Esophagus (tissue), 2 donors: ENCODE measurements around the gene CDYL. TPM values are rescaled to one million over a fixed set of nuclear protein-coding genes. Genes with fewer than 3 reads are reported as not detected.

Experiments used
- H3K27ac ChIP-seq, 2 donors: one replicate each; pipeline ENCODE4 v1.5.1; 2013; ENCODE audit warnings: low read depth in 2 of 2, mild to moderate bottlenecking in 2 of 2, inconsistent platforms in 1 of 2, low read length in 1 of 2, moderate library complexity in 1 of 2
- H3K27me3 ChIP-seq, 2 donors: one replicate each; pipeline ENCODE4 v1.6.1; 2013; ENCODE audit warnings: low read length in 2 of 2, control low read depth in 1 of 2, mild to moderate bottlenecking in 1 of 2; ENCODE audit not compliant: insufficient read depth in 2 of 2, control insufficient read depth in 1 of 2
- H3K36me3 ChIP-seq, 2 donors: one replicate each; pipeline ENCODE4 v1.6.1; 2013; ENCODE audit warnings: low read length in 1 of 2; ENCODE audit not compliant: control insufficient read depth in 2 of 2, insufficient read depth in 2 of 2
- H3K4me1 ChIP-seq, 2 donors: one replicate each; pipeline ENCODE4 v1.6.1; 2013; ENCODE audit warnings: low read length in 1 of 2; ENCODE audit not compliant: control insufficient read depth in 2 of 2, insufficient read depth in 2 of 2
- H3K4me3 ChIP-seq, 2 donors: one replicate each; pipeline ENCODE4 v1.5.1; 2013; ENCODE audit warnings: low read length in 2 of 2, mild to moderate bottlenecking in 2 of 2, low read depth in 1 of 2, moderate library complexity in 1 of 2
- H3K9me3 ChIP-seq, 2 donors: one replicate each; pipeline ENCODE4 v1.6.1; 2013; ENCODE audit warnings: mild to moderate bottlenecking in 2 of 2, low read depth in 1 of 2, low read length in 1 of 2, moderate library complexity in 1 of 2; ENCODE audit not compliant: control insufficient read depth in 2 of 2, insufficient read depth in 1 of 2
- WGBS, 2 donors: extraction: QIAGEN DNeasy Blood & Tissue Kit; methylation state at CpG; one replicate each; pipeline ENCODE4 v1.1.7; 2013; 5-methylcytosine and 5-hydroxymethylcytosine counted together
- polyA plus RNA-seq, 2 donors: library from polyadenylated mRNA; stranded (reverse); fragments of 200-250 nt; gene quantifications; one replicate each; pipeline ENCODE4 v1.2.3, GENCODE V29; 2013
- donor health status: healthy with polysubstance abuse.
- donor health status: Bipolar disorder and iron deficiency.

CDYL gene
- polyA plus RNA-seq, 2 donors, result 9.0 to 10.5 TPM

GRCh38 chr6:4780360-4780812 is 4.2 kb downstream of the CDYL start:
- Histone ChIP-seq H3K27me3 (no peaks in the 10 kb centered on the region), H3K4me1 (no peaks in the 10 kb centered on the region), H3K4me3 (no peak overlapping the region), H3K27ac (no peak overlapping the region), H3K9me3 (no peaks in the 10 kb centered on the region), H3K36me3 (no peaks in the 10 kb centered on the region)
- WGBS, 2 donors, result 36 to 40% methylated on average over 10 to 11 of the region's 11 CpGs

- Histone ChIP-seq H3K4me3 (no peak overlapping the region), H3K9me3 (no peaks in the 10 kb centered on the region), H3K27me3 (no peaks in the 10 kb centered on the region), H3K27ac (no peak overlapping the region), H3K4me1 (no peaks in the 10 kb centered on the region), H3K36me3 (no peaks in the 10 kb centered on the region)
- WGBS, 2 donors, result 69 to 72% methylated on average over 4 of the region's 4 CpGs
These were observed 5.2 kb downstream of the CDYL start for GRCh38 chr6:4781426-4781825.

DNA sequence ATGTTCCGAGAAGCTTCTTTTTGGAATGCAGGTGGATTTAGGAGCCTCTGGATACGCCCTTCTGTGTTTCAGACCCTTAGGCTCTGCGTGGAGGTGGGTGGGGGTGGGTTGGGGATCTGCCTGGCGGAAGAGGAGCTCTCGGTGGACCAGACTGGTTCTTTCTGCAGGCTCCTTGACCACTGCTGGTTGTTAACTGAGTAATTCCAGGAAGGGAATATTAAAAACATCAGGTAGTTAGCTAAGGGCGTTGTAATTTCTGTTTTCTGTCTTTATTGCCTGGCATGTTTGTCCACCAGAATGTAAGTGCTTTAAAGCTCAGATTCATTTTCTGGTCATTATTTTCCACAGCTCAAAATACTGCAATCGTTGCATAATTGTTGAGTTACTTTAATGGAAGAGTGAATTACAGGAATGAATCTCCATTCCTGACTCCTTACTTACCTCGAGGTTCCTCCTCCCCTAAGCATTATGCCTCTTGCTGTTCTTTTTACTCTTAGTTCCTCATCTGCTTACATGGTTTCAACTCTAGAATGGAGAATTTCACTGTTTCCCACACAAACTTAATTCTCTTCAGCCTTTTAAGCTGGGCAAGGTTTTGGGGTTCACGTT is 5.9 kb downstream of the CDYL start:
- H3K4me3 ChIP-seq, result no peak overlapping the region
- no peaks in the 10 kb centered on the region for H3K4me1 ChIP-seq
- no peak overlapping the region for H3K27ac ChIP-seq
- WGBS, 2 donors, result 87 to 88% methylated on average over 9 of the region's 9 CpGs
- no peaks in the 10 kb centered on the region for H3K9me3 ChIP-seq
- H3K36me3 ChIP-seq, result no peaks in the 10 kb centered on the region
- H3K27me3 ChIP-seq, result no peaks in the 10 kb centered on the region

DNA sequence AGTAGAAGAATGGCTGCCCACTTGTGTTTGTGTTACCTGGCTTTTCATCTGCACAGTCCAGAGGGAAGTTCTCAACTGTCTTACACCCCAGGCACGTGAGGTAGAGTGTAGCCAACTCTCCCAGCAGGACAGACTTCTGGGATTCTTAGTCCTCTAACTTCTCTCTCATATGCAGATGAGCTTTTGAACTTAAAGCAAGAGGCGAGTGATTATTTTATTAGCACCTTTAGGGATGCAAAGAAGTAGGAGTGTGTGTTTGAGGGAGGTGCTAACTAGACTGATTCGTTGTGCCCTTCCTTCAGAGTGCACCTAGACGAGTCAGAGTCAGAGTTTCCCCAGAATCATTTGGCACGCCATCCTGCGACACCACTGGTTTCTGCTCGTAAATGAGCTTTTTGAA is 10.8 kb downstream of the CDYL start:
- H3K4me1 ChIP-seq, result peaks cover 0 to 5% of the 10 kb centered on the region in 2 donors
- 82 to 84% methylated on average over 7 of the region's 7 CpGs for WGBS, 2 donors

GRCh38 chr6:4788482-4788881 is 12.3 kb downstream of the CDYL start:
- no peaks in the 10 kb centered on the region for H3K9me3 ChIP-seq
- no peak overlapping the region for H3K4me3 ChIP-seq
- no peaks in the 10 kb centered on the region for H3K36me3 ChIP-seq
- H3K27me3 ChIP-seq, result no peaks in the 10 kb centered on the region
- H3K4me1 ChIP-seq, result peaks cover 0 to 5% of the 10 kb centered on the region in 2 donors
- no peak overlapping the region for H3K27ac ChIP-seq
- 86 to 87% methylated on average over 6 of the region's 6 CpGs for WGBS, 2 donors

More for the DNA sequence above, 10.8 kb downstream of the CDYL start:
- no peak overlapping the region for H3K4me3 ChIP-seq
- no peaks in the 10 kb centered on the region for H3K9me3 ChIP-seq
- no peaks in the 10 kb centered on the region for H3K36me3 ChIP-seq
- H3K27ac ChIP-seq, result no peak overlapping the region
- H3K27me3 ChIP-seq, result no peaks in the 10 kb centered on the region

DNA sequence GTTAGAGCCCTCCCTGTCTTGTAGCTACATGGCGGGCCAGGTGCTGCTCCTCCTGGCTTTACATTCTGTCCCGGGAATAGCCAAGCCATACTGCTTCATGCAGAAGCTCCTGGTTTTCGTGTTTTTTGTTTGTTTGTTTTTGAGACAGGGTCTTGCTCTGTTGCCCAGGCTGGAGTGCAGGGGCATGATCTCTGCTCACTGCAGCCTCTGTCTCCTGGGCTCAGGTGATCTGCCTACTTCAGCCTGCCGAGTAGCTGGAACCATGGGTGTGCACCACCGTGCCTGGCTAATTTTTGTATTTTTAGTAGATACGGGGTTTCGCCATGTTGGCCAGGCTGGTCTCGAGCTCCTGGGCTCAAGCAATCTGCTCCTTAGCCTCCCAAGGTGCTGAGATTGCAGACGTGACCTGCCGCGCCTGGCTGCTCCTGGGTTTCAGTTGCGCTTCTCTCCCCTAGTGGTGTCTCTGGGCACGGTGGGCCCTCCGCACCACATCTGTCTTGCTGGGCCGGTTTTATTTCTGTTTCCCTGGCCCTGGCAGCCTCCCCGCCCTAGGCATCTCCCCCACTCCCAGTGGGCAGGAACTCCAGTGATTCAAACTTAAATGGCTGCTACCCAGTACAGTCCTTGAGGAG is 12.9 kb downstream of the CDYL start:
- H3K4me1 ChIP-seq, result peaks cover 1 to 6% of the 10 kb centered on the region in 2 donors
- no peaks in the 10 kb centered on the region for H3K36me3 ChIP-seq
- no peak overlapping the region for H3K4me3 ChIP-seq
- no peak overlapping the region for H3K27ac ChIP-seq
- WGBS, 2 donors, result 86 to 87% methylated on average over 16 of the region's 16 CpGs
- no peaks in the 10 kb centered on the region for H3K9me3 ChIP-seq
- no peaks in the 10 kb centered on the region for H3K27me3 ChIP-seq

GRCh38 chr6:4790158-4790899 is 14.1 kb downstream of the CDYL start:
- H3K9me3 ChIP-seq, result no peaks in the 10 kb centered on the region
- peaks cover 5 to 10% of the 10 kb centered on the region in 2 donors for H3K4me1 ChIP-seq
- H3K27me3 ChIP-seq, result no peaks in the 10 kb centered on the region
- H3K4me3 ChIP-seq, result no peak overlapping the region
- 75% methylated on average over 5 of the region's 5 CpGs for WGBS, 2 donors
- no peaks in the 10 kb centered on the region for H3K36me3 ChIP-seq
- no peak overlapping the region for H3K27ac ChIP-seq

DNA sequence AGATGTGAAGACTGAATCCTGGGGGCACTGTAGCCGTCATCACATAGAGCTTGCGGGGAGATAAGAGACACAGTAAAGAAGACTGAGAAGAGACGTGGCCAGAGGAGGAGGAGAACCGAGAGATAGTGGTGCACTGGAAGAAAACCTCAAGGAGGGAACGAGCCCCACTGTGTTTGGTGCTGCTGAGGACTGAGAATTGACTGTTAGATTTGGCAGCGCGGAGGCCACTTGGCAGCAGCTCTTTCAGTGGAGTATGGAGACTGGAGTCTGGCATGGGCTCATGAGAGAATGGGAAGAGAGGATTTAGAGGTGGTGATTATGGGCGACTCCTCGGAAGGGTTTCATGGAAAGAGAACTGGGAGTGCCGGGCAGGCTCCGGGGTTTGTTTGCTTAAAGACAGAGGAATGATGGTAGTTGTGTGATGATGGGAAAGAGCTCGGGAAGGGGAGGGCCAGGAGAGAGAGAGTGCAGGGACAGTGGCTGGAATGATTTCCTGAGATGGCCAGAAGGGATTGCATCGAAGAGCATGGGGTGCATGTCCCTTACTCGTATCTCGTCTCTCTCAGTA is 18.0 kb downstream of the CDYL start:
- WGBS, 2 donors, result 51% methylated on average over 15 of the region's 15 CpGs
- no peaks in the 10 kb centered on the region for H3K9me3 ChIP-seq
- no peaks in the 10 kb centered on the region for H3K27me3 ChIP-seq
- no peaks in the 10 kb centered on the region for H3K36me3 ChIP-seq
- H3K27ac ChIP-seq, result no peak overlapping the region
- no peak overlapping the region for H3K4me3 ChIP-seq
- peaks cover 5 to 7% of the 10 kb centered on the region in 2 donors for H3K4me1 ChIP-seq

GRCh38 chr6:4797587-4797986 is 21.4 kb downstream of the CDYL start:
- no peaks in the 10 kb centered on the region for H3K36me3 ChIP-seq
- no peak overlapping the region for H3K27ac ChIP-seq
- peaks cover 0 to 3% of the 10 kb centered on the region in 2 donors for H3K9me3 ChIP-seq
- peaks cover 5% of the 10 kb centered on the region in 2 donors for H3K4me1 ChIP-seq
- WGBS, 2 donors, result 72 to 85% methylated on average over 2 of the region's 2 CpGs
- H3K27me3 ChIP-seq, result no peaks in the 10 kb centered on the region
- no peak overlapping the region for H3K4me3 ChIP-seq
